K562 (cell line): ENCODE data around the gene CBL. TPM values are rescaled to one million over a fixed set of nuclear protein-coding genes. Genes with fewer than 3 reads are reported as not detected.
A peak's percentile ranks its signal among the peaks of the same experiment; 100 is the strongest.

ENCODE experiments used
- ARID2 ChIP-seq: fragments of 450-650 bp; IDR thresholded peaks from 2 replicates; pipeline ENCODE4 v1.6.1; 2017; ENCODE audit warnings: antibody characterized with exemption, mild to moderate bottlenecking
- BRCA1 ChIP-seq, 2 experiments: fragments of 450-650 bp in 1 of 2; sonication (generic) in 1 of 2; formaldehyde crosslinking in 1 of 2; IDR thresholded peaks; 2 replicates each; pipeline versions ENCODE4 v1.5.0 to v1.6.1; 2017 to 2020; ENCODE audit warnings: mild to moderate bottlenecking in 1 of 2, missing genetic modification reagents in 1 of 2
- CCNT2 ChIP-seq: IDR thresholded peaks from 2 replicates; pipeline ENCODE4 v1.6.1; 2011; ENCODE audit warnings: borderline replicate concordance, low read depth, mild to moderate bottlenecking, moderate library complexity, mixed read lengths, low read length; ENCODE audit not compliant: insufficient read length; ENCODE audit errors: extremely low read depth
- E2F3 ChIP-seq: fragments of 250-450 bp; sonication (Bioruptor Pico); IDR thresholded peaks from 2 replicates; pipeline ENCODE4 v1.4.0; 2020; ENCODE audit warnings: mild to moderate bottlenecking
- GABPB2 ChIP-seq: fragments of 250-450 bp; sonication (Bioruptor Pico); conservative IDR thresholded peaks from 2 replicates; pipeline ENCODE4 v1.5.1; 2021; ENCODE audit warnings: mild to moderate bottlenecking
- HNRNPK ChIP-seq: fragments of 200-400 bp; formaldehyde crosslinking; IDR thresholded peaks from one replicate; pipeline ENCODE4 v1.6.1; 2018; ENCODE audit warnings: mild to moderate bottlenecking, low read depth, low read length; ENCODE audit not compliant: poor library complexity, severe bottlenecking
- IRF9 ChIP-seq: fragments of 450-650 bp; IDR thresholded peaks from 2 replicates; pipeline ENCODE4 v1.6.1; 2016; ENCODE audit warnings: missing biosample characterization, missing genetic modification characterization
- JUND ChIP-seq, 2 experiments: IDR thresholded peaks; 2 replicates in 1 of 2; 3 replicates in 1 of 2; pipeline ENCODE4 v1.6.1; 2011; ENCODE audit warnings: borderline replicate concordance in 2 of 2, low read depth in 2 of 2, low read length in 2 of 2, improper control_type of control experiment in 1 of 2, missing biosample characterization in 1 of 2, missing genetic modification characterization in 1 of 2, missing genetic modification reagents in 1 of 2
- KDM5B ChIP-seq: fragments of 200-600 bp; sonication (generic); IDR thresholded peaks from 2 replicates; pipeline ENCODE4 v1.6.1; 2012; ENCODE audit warnings: low read depth, mild to moderate bottlenecking, moderate library complexity, low read length, control low read depth, inconsistent platforms; ENCODE audit not compliant: insufficient replicate concordance
- MYC ChIP-seq, 2 experiments: fragments of 250-450 bp in 1 of 2; sonication (Bioruptor Pico) in 1 of 2; IDR thresholded peaks; 2 replicates each; pipeline versions ENCODE4 v1.5.1 to v1.6.1; 2012 to 2021; ENCODE audit warnings: low read depth in 2 of 2, borderline replicate concordance in 1 of 2, improper control_type of control experiment in 1 of 2, low read length in 1 of 2, mild to moderate bottlenecking in 1 of 2, moderate library complexity in 1 of 2
- MYNN ChIP-seq, 2 experiments: sonication (generic); formaldehyde crosslinking in 1 of 2; IDR thresholded peaks; 2 replicates each; pipeline versions ENCODE4 v1.5.0 to v1.6.1; 2016 to 2020; ENCODE audit warnings: antibody characterized with exemption in 1 of 2, missing genetic modification reagents in 1 of 2
- NRF1 ChIP-seq, 2 experiments: fragments of 450-650 bp; IDR thresholded peaks in 1 of 2; conservative IDR thresholded peaks in 1 of 2; 2 replicates each; pipeline ENCODE4 v1.6.1; 2014; ENCODE audit warnings: mild to moderate bottlenecking in 2 of 2
- POLR2A ChIP-seq: fragments of 450-650 bp; conservative IDR thresholded peaks from 2 replicates; pipeline ENCODE4 v1.6.1; 2016
- POLR2AphosphoS5 ChIP-seq: IDR thresholded peaks from 2 replicates; pipeline ENCODE4 v1.6.1; 2011; ENCODE audit warnings: mild to moderate bottlenecking, low read depth, low read length, moderate library complexity; ENCODE audit not compliant: control insufficient read depth, insufficient read depth
- PRDM10 ChIP-seq: fragments of 450-650 bp; IDR thresholded peaks from 2 replicates; pipeline ENCODE4 v1.6.1; 2018; ENCODE audit not compliant: partially characterized antibody
- RBFOX2 ChIP-seq: fragments of 200-400 bp; formaldehyde crosslinking; IDR thresholded peaks from 2 replicates; pipeline ENCODE4 v1.6.1; 2017; ENCODE audit warnings: low read depth, mild to moderate bottlenecking, low read length, moderate library complexity
- YY1 ChIP-seq, 3 experiments: IDR thresholded peaks; 2 replicates each; pipeline ENCODE4 v1.6.1; 2011; ENCODE audit warnings: low read length in 2 of 3, mild to moderate bottlenecking in 2 of 3, moderate library complexity in 2 of 3, borderline replicate concordance in 1 of 3, control low read depth in 1 of 3, low read depth in 1 of 3; ENCODE audit not compliant: insufficient read depth in 3 of 3, insufficient replicate concordance in 2 of 3, control insufficient read depth in 1 of 3, insufficient read length in 1 of 3; ENCODE audit errors: extremely low read depth in 1 of 3
- polyA plus RNA-seq, 8 experiments: library from polyadenylated mRNA; depleted of rRNA in 4 of 8; stranded (reverse) in 5 of 8; unstranded in 3 of 8; fragments of >200 nt; fragmentation: Nextera tagmentation in 2 of 8; fragmentation: Illumina TruSeq in 1 of 8; extraction: Ambion mirVana in 2 of 8; extraction: Trizol in 1 of 8; gene quantifications; 2 replicates each; pipeline versions ENCODE4 v1.2.1 to v1.2.3, GENCODE V29; 2011 to 2014; ENCODE audit warnings: inconsistent platforms in 1 of 8, missing spikeins in 1 of 8
- total RNA-seq, 7 experiments: library from RNA; depleted of rRNA in 6 of 7; stranded (reverse); fragments of >200 nt in 6 of 7; fragmentation: Illumina TruSeq in 2 of 7; extraction: Trizol in 2 of 7; gene quantifications; 2 replicates each; pipeline versions ENCODE4 v1.2.1 to v1.2.3, GENCODE V29; 2011 to 2021; ENCODE audit warnings: low replicate concordance in 1 of 7

The CBL gene
- total and polyA plus RNA-seq, 9 of the 15 experiments (the other 6 are each of a cell fraction or from before 2014, with no cell fraction given), result 3.2 to 24.9 (median 9.9) TPM

GRCh38 chr11:119316729-119317591 is 110.8 kb downstream of the CBL start, which contains the start of gene MCAM (continued):
- TF ChIP-seq JUND (IDR thresholded peaks at IDR 0.05; ENCODE audit: borderline replicate concordance, low read depth, low read length), result peak; percentile 52; the same call in 1 of the 2 replicates
- TF ChIP-seq JUND (tag; IDR thresholded peaks at IDR 0.05; ENCODE audit: borderline replicate concordance, low read depth, low read length), result no peak
- TF ChIP-seq GABPB2 (CRISPR knock-in tag), result no peak
- no peak for TF ChIP-seq PRDM10
- TF ChIP-seq POLR2AphosphoS5, result peak; percentile 68
- TF ChIP-seq RBFOX2, result peak; percentile 83
- TF ChIP-seq E2F3, result no peak
- no peak for TF ChIP-seq IRF9 (tag)
- peak in 2 of 3 experiments; percentile 64 to 80 for TF ChIP-seq YY1 (IDR thresholded peaks at IDR 0.05; ENCODE audit: borderline replicate concordance in 1 of 3, control insufficient read depth in 1 of 3, extremely low read depth in 1 of 3, insufficient read depth in 3 of 3, insufficient read length in 1 of 3, insufficient replicate concordance in 2 of 3, low read depth in 1 of 3, low read length in 2 of 3)
- TF ChIP-seq BRCA1 (IDR thresholded peaks at IDR 0.05), result no peak
- TF ChIP-seq BRCA1 (CRISPR knock-in tag; IDR thresholded peaks at IDR 0.05), result no peak
- no peak for TF ChIP-seq ARID2
- peak; percentile 78 for TF ChIP-seq POLR2A
- TF ChIP-seq KDM5B, result peak; percentile 83
- TF ChIP-seq HNRNPK, result no peak
- peak; percentile 34; the same call in 1 of the 2 replicates for TF ChIP-seq MYC (IDR thresholded peaks at IDR 0.05; ENCODE audit: low read depth, low read length)
- TF ChIP-seq MYC (CRISPR knock-in tag; IDR thresholded peaks at IDR 0.05; ENCODE audit: borderline replicate concordance, low read depth), result no peak
- TF ChIP-seq NRF1 (conservative IDR thresholded peaks at IDR 0.05 in 1 of 2, IDR thresholded peaks at IDR 0.05 in 1 of 2), result peak; percentile 56 to 63
- no peak for TF ChIP-seq MYNN (IDR thresholded peaks at IDR 0.05)
- TF ChIP-seq MYNN (CRISPR knock-in tag; IDR thresholded peaks at IDR 0.05), result no peak
- TF ChIP-seq CCNT2, result peak; percentile 18
